Measurements from ENCODE around the gene IGFBP7.

Gene IGFBP7

GRCh38 chr4:56981795-56982201, 128.4 kb downstream of the IGFBP7 start:
- peak overlapping the region; percentile 21; the same call in 1 of the 2 replicates for H3K4me3 ChIP-seq (ENCODE audit: low read depth, low read length)
- TF ChIP-seq CTCF (IDR thresholded peaks at IDR 0.05; ENCODE audit: low read depth, low read length), result no peak

Measured in WI38 (cell line).